OCI-LY7 (cell line): ENCODE results near the gene ST6GAL1.

Experiments used
- EZH2phosphoT487 ChIP-seq: fragments of 200-600 bp; sonication (generic); IDR thresholded peaks from 2 replicates; pipeline ENCODE4 v1.6.1; 2018; ENCODE audit warnings: low read depth, borderline replicate concordance, mild to moderate bottlenecking, mixed run types, antibody characterized with exemption, low read length, moderate library complexity, mixed read lengths
- TF ChIP-seq, protein P1 (sequence below): fragments of 200-600 bp; sonication (generic); conservative IDR thresholded peaks from 2 replicates; pipeline ENCODE4 v1.5.1; 2014; ENCODE audit warnings: mild to moderate bottlenecking, antibody characterized with exemption, low read length, moderate library complexity, mixed read lengths

DNA sequence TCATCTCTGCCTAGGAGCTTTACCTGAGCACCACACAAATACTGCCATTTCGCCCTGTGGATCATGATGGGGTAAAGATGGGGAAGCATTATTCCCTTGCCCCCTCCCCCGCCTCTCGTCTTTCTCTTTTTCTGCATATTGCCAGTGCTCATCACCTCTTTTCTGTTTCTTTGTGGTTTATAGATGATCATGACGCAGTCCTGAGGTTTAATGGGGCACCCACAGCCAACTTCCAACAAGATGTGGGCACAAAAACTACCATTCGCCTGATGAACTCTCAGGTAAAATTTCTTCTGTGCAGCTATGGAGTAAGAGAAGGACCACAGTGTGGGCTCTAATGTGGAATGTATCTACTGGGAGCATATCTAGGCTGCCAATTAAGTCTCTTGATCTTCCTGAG is 120.7 kb downstream of the ST6GAL1 start:
- TF ChIP-seq, protein P1, sequence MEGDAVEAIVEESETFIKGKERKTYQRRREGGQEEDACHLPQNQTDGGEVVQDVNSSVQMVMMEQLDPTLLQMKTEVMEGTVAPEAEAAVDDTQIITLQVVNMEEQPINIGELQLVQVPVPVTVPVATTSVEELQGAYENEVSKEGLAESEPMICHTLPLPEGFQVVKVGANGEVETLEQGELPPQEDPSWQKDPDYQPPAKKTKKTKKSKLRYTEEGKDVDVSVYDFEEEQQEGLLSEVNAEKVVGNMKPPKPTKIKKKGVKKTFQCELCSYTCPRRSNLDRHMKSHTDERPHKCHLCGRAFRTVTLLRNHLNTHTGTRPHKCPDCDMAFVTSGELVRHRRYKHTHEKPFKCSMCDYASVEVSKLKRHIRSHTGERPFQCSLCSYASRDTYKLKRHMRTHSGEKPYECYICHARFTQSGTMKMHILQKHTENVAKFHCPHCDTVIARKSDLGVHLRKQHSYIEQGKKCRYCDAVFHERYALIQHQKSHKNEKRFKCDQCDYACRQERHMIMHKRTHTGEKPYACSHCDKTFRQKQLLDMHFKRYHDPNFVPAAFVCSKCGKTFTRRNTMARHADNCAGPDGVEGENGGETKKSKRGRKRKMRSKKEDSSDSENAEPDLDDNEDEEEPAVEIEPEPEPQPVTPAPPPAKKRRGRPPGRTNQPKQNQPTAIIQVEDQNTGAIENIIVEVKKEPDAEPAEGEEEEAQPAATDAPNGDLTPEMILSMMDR: no peak
- TF ChIP-seq EZH2phosphoT487: no peak
